ENCODE data around the gene SLC1A3. TPM values are rescaled to one million over a fixed set of nuclear protein-coding genes. Genes with fewer than 3 reads are reported as not detected.

SLC1A3 gene
- total and polyA plus RNA-seq, 10 of the 15 experiments (the other 5 are each of a cell fraction or from before 2014, with no cell fraction given): 0.23 to 4.4 (median 3.3) TPM

GRCh38 chr5:36657563-36657995 lies 51.2 kb downstream of the SLC1A3 start:
- Histone ChIP-seq H3K4me3 (no peak overlapping the region), H3K9me3 (replicated peaks; ENCODE audit: control insufficient read depth, insufficient read depth, low read length) (no peaks in the 10 kb centered on the region), H3K4me1 (ENCODE audit: control insufficient read depth, insufficient read depth, low read length) (no peaks in the 10 kb centered on the region), H4K20me1 (ENCODE audit: control insufficient read depth, insufficient read depth) (no peaks in the 10 kb centered on the region), H3K79me2 (ENCODE audit: control insufficient read depth, insufficient read depth, low read length) (no peaks in the 10 kb centered on the region), H3K27me3 (replicated peaks in 1 of 2; ENCODE audit: control insufficient read depth in 2 of 2, insufficient read depth in 2 of 2, low read length in 1 of 2) (no peaks in the 10 kb centered on the region; a peak in 3 of 4 replicates), H2AFZ (ENCODE audit: control insufficient read depth, low read depth, low read length) (no peak overlapping the region), H3K36me3 (ENCODE audit: control insufficient read depth in 2 of 2, insufficient read depth in 2 of 2, low read length in 1 of 2) (no peaks in the 10 kb centered on the region), H3K4me2 (ENCODE audit: control insufficient read depth, insufficient read depth) (no peak overlapping the region), H3K27ac (ENCODE audit: control insufficient read depth, insufficient read depth) (no peak overlapping the region), H3K9ac (ENCODE audit: control insufficient read depth, insufficient read depth, low read length) (no peak overlapping the region)
- ChIA-PET POLR2A (no interaction called here), CTCF (interaction anchor here (0.9 kb wide), 1 partner anchor 38 kb away, joined by 3 read pairs; no protein-coding TSS in a partner anchor), RAD21 (ENCODE audit: unreplicated experiment) (no interaction called here), SMC1A (ENCODE audit: uncharacterized antibody, unreplicated experiment) (no interaction called here)
- no peak for DNase-seq (ENCODE audit: low read depth, low spot score)
- in situ Hi-C loops (cut with MboI): no loop called here
- no peak for ATAC-seq
- WGBS (ENCODE audit: insufficient coverage, insufficient replicate concordance, low lambda C conversion rate, missing lambda C conversion rate): 13% methylated on average over 5 of the region's 5 CpGs
- no peak for FAIRE-seq
- TF ChIP-seq NFYB (IDR thresholded peaks at IDR 0.05; ENCODE audit: insufficient read depth, low read depth, low read length) (no peak), CEBPB (IDR thresholded peaks at IDR 0.05; ENCODE audit: borderline replicate concordance in 1 of 2, low read depth in 2 of 2, low read length in 2 of 2) (peak in 1 of 2 experiments; percentile 54; a peak in 1 of 4 replicates)
- BruUV-seq (replicated peaks): no TSS peak
- intact Hi-C loops (cut with micrococcal nuclease; ENCODE audit: unreplicated experiment): no loop called here

GRCh38 chr5:36658038-36658756 lies 51.8 kb downstream of the SLC1A3 start:
- H3K4me1 ChIP-seq (ENCODE audit: control insufficient read depth, insufficient read depth, low read length): no peaks in the 10 kb centered on the region
- POLR2A ChIA-PET: no interaction called here
- no peaks in the 10 kb centered on the region for H4K20me1 ChIP-seq (ENCODE audit: control insufficient read depth, insufficient read depth)
- no peak overlapping the region for H2AFZ ChIP-seq (ENCODE audit: control insufficient read depth, low read depth, low read length)
- in situ Hi-C loops (cut with MboI): no loop called here
- ATAC-seq (no peak), DNase-seq (ENCODE audit: low read depth, low spot score) (no peak), FAIRE-seq (no peak)
- H3K79me2 ChIP-seq (ENCODE audit: control insufficient read depth, insufficient read depth, low read length): no peaks in the 10 kb centered on the region
- no peaks in the 10 kb centered on the region for H3K36me3 ChIP-seq (ENCODE audit: control insufficient read depth in 2 of 2, insufficient read depth in 2 of 2, low read length in 1 of 2)
- no peak overlapping the region for H3K9ac ChIP-seq (ENCODE audit: control insufficient read depth, insufficient read depth, low read length)
- no peak for TF ChIP-seq JUND (IDR thresholded peaks at IDR 0.05; ENCODE audit: low read depth, low read length)
- no peak for TF ChIP-seq CBX3 (IDR thresholded peaks at IDR 0.05; ENCODE audit: borderline replicate concordance, low read depth)
- TF ChIP-seq IRF5 (IDR thresholded peaks at IDR 0.05; ENCODE audit: borderline replicate concordance): no peak
- TF ChIP-seq STAT3 (IDR thresholded peaks at IDR 0.05; ENCODE audit: low read depth, low read length): no peak
- no peak for TF ChIP-seq PAX8 (IDR thresholded peaks at IDR 0.05)
- TF ChIP-seq PML (IDR thresholded peaks at IDR 0.05; ENCODE audit: low read length): no peak
- no peak for TF ChIP-seq RCOR1 (conservative IDR thresholded peaks at IDR 0.05; ENCODE audit: low read depth, low read length)
- TF ChIP-seq IRF4 (IDR thresholded peaks at IDR 0.05; ENCODE audit: low read depth, low read length): no peak
- H3K4me3 ChIP-seq: no peak overlapping the region
- SMC1A ChIA-PET (ENCODE audit: uncharacterized antibody, unreplicated experiment): no interaction called here
- intact Hi-C loops (cut with micrococcal nuclease; ENCODE audit: unreplicated experiment): no loop called here
- no peaks in the 10 kb centered on the region; a peak in 3 of 4 replicates for H3K27me3 ChIP-seq (replicated peaks in 1 of 2; ENCODE audit: control insufficient read depth in 2 of 2, insufficient read depth in 2 of 2, low read length in 1 of 2)
- CTCF ChIA-PET: no interaction called here
- WGBS (ENCODE audit: insufficient coverage, insufficient replicate concordance, low lambda C conversion rate, missing lambda C conversion rate): 36% methylated on average over 8 of the region's 8 CpGs
- no peak overlapping the region for H3K27ac ChIP-seq (ENCODE audit: control insufficient read depth, insufficient read depth)
- RAD21 ChIA-PET (ENCODE audit: unreplicated experiment): no interaction called here
- BruUV-seq (replicated peaks): no TSS peak
- H3K4me2 ChIP-seq (ENCODE audit: control insufficient read depth, insufficient read depth): no peak overlapping the region
- no peaks in the 10 kb centered on the region for H3K9me3 ChIP-seq (replicated peaks; ENCODE audit: control insufficient read depth, insufficient read depth, low read length)
